CD4-positive, alpha-beta T cell treated with Interferon alpha-2 for 1 hour (primary cell): ENCODE measurements around the gene MEOX2.

Experiments
- DNase-seq, 2 donors: peaks; one replicate each; pipeline ENCODE4 v3.0.0-alpha.2; 2020 to 2022

MEOX2 gene

DNA sequence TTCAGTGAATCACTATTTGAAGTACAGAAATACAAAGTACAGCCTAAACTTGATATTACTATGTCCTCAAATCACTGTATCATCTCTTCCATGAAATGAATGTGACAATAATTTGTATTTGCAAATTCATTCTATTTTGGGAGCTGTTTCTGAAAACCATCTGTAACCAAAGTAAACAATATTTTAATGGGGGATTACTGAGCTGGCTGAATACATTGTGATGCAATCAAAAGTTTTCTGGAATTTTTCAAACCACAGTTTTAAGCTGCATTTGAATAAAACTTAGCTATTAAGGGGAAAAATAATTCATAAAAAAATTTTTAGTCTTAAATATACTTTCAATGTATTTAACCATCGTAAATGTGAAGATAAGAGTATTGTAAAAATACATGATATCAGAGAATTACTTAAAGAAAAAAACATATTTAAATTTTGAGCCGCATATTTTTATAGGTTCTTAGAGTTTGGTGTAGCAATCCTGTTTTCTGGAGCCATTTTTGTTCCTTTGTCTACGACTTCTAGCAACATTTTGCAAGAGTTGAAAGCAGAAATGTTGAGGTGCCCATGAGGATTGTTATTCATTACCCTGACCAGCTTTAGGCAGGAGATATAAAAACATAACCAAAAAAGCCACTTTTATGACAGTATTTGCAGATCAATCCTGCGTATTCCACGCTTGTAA lies 78.8 kb downstream of the MEOX2 start:
- DNase-seq, result no peak

DNA sequence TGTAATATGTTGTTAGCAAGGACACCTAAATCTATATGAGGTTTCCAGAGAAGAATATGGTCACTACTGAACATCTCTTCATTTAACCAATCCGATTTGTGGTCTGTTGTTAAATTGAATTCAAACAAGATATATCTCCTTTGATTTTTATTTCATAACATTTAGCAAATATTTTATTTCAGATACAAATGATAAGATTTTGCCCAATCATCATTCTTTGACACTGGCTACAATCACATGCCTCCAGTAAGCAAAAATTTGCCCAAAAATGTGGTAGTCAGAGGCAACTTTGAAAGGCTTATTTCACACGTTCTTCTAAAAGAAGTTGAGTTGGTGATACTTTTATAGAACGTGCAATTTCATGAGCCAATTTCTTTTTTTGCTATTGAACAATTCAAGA lies 79.9 kb downstream of the MEOX2 start:
- DNase-seq, result no peak

DNA sequence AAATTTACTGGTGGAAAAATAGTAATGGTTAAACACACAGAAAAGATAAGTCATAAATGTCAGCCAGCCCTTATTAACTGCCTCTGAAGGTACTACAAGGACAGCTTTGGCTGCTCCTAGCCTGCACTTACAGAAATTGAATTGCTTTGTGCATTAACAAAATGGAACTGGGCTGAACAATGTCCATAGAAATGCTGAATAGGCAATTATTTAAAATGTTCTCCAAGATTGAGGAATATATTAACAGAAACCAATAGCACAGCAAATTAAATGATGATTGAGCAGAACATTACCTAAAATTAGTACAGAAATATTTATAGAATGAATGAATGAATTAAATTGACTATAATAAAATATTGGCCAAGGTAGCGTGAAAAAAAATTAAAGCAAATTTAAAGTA lies 82.3 kb downstream of the MEOX2 start:
- DNase-seq, result no peak

DNA sequence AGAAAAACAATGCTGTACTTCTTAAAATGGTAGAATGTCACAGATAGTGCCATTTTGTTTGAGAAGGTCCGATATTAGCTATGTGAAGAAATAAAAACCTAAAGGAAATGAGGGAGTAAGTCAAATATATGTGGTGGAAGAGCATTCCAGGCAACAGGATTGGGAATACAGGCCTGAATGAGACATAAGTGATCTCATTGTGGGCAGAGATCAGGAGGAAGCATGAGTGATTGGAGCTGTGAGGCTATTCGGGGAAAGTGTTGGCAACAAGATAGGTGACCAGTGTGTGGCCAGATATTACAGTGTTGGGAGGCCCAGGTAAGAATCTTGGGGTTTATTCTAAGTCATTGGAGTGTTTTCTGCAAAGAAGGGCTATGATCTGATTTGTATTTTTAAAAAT lies 83.4 kb downstream of the MEOX2 start:
- no peak for DNase-seq

DNA sequence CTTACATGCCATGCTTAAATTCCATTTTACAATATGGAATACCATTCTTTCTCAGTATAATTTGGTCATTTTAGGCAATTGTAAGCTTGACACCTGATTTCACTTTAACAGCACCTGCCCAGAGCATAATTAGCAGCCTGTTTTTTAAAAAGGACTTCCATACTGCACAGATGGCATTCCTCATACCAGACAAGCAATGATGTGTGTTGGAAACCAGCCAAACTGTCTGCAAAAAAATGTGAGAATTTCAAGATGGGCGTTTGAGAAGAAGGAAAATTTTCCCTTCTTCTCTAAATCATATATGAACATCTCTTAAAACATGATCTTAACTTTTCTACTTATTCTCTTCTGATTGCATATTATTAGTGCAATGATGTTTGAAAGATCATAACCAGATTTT lies 84.2 kb downstream of the MEOX2 start:
- DNase-seq, result no peak

DNA sequence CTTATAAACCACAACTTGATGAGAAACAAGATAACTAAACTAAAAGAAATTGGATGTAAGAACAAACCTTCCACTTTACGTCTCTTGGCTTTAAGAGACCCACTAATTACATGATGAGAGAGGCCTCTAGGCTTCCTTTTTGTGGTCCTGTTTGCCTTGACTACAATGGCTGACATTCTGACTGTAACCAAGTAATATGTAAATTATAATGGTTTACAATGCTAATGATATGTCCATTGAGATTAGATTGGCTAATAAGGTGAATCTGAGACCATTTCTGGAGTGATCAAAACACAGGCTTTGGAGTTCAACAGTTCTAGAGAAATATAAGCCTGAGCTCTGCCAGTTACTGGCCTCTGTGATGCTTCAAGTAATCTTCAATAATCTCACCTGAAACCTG lies 85.3 kb downstream of the MEOX2 start:
- DNase-seq, result no peak

DNA sequence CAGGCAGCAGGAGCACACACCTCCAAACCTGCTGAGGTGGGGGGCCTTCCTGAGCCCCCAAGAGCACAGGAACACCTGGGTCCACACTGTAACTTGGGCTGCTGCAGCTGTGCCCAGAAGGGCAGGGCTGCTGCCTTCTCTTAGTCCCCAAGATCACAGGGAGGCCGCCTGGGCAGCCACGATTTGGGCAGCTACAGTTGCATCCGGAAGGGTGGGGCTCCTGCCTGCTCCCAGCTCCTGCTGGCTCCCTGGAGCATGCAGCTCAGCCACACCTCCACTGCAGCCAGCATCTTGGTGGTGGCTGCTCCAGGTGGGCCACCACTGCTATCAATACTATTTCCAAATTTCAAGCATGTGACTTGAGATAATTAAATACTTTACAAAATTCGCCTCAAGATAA lies 86.2 kb downstream of the MEOX2 start:
- DNase-seq, result no peak

DNA sequence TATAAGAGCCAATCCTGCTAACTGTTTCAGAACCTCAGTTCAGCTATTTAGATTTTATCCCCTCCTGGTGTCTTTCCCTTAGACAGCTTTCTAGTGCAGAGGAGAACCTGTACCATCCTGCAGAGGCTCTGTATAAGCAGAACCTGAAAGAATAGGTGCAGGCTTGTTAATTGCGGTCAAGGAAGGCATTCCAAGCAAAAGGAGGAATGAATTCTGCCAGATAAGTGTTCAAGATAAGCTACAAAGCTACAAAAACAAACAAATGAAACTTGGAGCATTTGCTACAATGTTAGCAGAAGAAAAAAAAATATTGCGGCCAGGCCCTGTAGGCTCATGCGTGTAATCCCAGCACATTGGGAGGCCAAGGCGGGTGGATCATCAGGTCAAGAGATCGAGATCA lies 92.0 kb downstream of the MEOX2 start:
- no peak for DNase-seq

DNA sequence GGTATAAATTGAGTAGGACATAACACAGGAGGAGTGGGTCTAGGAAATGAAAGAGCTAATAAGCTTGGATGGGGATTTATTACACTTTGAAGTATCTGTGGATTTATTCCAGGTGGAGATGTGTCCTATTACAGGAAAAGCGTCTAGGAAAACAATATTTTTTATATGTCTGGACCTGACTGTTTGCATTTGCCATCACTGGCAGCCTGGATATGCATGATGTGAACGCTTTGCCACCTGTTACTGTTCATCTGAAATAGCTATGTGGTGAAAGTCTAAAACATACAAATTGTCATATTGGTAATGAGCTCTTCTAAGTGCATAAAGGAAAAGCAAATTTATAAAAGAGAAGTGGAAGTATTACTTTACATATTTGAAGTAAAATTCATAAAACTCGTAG lies 93.1 kb downstream of the MEOX2 start:
- DNase-seq, result no peak

DNA sequence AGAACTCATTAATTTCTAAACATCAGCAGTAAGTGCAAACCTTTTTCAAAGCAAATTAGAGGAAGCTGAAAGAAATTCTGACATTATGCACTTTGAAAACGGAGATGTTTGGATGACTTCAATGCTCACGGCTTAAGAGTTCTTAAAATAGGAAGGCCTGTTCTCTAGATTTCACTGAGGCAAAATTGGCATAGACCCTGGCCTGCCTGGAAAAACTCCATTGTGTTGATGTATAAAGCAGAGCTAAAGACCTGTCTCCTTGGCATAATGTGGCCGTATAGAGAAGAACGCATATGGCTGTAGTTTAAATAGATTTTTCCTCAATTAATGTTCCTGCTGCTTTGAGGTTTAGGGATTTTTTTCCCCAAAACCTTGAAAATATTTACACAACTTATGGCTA lies 100.2 kb downstream of the MEOX2 start:
- no peak for DNase-seq

DNA sequence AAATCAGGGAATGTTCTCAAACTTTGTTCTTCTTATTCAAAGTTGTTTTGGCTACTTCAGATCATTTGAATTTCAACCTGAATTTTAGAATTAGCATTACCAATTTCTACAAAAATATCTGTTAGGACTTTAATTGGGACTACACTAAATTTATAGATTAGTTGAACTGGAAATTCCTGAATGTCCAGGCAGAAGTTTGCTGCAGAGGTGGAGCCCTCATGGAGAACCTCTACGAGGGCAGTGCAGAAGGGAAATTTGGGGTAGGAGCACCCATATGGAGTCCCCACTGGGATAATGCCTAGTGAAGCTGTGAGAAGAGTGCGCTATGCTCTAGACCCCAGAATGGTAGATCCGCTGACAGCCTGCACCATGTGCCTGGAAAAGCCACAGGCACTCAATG lies 101.9 kb downstream of the MEOX2 start:
- DNase-seq, result no peak

DNA sequence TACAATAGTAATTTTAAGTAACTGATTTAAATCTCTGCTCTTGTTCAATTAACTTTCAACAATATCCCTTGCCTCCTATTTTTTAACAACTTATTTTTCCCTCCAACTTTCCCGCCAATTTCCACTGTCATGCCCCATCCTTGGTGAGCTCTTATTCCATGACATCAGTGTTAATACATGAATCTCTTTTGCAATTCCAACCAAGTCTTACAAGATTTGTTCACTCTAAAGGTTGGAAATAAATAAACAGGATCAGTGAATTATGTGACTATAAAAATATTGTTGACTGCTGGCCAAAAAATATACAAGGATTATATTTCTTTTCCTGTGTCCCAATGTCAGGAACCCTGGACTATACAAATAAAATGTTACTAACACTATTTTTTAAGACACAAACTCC lies 103.7 kb downstream of the MEOX2 start:
- no peak for DNase-seq

DNA sequence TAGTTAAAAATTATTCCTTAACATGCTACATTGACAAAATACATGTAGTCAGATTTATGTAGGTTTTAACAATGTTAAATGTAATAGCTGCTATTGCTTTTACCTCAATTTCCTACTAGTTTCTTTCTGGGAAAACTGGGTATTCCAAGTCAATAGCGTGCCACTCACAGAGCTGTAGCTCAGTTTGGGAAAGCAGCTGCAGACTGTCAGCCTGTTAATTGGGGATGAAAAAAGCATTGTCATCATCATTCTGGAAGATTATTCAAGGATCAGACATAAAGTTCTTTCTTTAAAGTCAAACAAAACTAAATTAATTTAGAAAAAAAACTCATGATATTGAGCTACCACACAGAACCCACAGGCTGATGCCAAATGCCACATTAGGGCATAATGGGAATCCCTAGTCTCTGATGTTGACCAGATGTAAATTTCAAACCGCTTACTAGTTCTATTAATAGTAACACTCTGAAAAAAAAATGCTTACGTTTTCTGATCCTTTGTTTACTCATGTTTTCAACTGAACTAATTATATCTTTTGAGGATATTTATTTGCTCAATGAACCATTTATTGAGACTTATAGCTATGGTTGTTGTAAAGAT lies 105.0 kb downstream of the MEOX2 start:
- DNase-seq, result no peak

DNA sequence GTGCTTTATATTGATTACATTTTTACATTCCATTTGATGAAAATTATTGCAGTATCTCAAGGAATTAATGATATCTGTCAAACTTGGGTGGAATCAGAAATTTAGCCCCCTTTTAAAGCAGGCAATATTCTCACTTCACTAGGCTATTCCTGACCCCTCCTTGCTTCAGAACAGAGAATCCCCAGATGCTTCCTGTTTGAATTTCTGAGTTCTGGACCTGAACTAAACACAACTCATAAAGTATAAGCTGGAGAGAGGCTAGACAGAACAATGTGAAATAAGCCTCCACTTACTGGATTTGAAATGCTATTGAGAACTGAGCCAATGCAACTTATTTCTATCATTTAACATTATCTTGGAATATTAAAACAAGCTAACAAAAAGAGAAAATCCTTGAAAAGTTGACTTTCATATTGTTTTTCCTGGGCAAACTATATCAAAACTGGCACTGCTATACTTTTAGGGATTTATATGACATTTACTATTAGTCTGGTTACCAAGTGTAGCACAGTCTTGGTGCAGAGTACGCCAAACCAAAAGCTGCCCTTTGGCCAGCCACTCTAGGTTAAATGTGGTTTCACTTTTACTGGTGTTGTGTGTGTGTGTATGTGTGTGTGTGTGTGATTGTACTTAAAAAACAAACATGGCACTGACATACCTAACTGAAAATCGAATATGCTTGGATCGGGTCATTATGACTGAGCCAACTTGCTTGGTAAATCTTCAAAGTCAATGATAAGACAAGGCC lies 105.7 kb downstream of the MEOX2 start:
- DNase-seq, result no peak

DNA sequence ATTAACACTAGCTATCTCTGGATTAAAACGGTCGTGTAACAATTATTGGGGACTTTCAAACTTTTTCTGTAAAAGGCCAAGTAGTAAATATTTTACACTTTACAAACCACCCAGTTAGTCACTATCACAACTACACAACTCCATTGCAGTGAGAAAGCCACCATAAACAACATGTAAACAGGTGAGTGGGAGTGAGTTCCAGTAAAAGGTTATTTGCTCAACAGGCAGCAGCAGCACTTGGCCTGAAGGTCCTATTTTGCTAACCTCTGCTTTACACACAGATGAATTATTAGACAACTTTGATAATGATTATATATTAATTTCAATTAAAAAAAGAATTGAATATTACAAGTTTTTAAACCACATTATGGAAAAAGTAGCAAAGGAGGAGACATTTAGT lies 108.9 kb downstream of the MEOX2 start:
- DNase-seq, result no peak

DNA sequence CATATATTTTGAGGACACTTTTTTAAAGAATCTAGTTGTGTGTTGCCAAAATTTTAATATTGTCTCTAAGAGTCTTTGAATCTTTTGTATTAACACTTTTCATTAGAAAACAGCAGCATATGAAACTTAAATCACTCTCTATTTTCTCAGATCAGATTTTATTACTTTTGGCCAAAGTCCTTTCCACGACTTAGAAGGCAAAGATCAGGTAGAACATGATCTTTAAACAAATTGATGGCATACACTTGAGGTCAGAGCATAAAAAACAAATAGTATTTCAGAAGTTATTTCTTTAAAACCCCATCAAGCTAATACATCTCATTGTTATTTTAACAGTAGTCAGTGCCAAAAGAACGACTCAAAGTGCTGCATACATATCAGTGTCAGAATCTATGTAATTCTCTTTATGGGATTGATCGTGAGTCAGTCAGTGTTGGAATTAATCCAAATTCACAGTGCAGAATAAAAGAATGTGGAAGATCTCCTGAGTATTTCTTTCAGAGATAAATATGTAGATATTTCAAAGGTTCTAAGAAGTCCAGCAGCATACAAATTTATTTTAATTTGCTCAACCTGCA lies 115.1 kb downstream of the MEOX2 start:
- DNase-seq, result no peak

DNA sequence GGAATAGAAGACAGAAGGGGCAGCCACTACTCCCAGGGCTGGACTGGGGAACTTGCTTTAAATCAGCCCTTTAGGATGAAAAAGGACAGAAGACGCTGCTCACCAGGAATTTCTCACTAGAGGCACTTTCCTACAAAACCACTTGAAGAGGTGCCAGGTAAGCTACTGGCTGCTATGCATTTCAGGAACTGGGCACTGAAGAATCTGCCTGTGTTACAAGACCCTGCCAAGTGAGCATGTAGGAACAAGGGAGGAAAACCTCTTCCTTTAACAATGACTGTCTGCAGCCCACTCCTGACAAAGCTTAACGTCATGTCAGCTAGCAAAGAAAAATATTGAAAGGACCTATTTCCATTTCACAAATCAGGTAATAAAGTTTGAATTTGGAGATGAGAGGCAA lies 118.8 kb downstream of the MEOX2 start:
- DNase-seq, result no peak

DNA sequence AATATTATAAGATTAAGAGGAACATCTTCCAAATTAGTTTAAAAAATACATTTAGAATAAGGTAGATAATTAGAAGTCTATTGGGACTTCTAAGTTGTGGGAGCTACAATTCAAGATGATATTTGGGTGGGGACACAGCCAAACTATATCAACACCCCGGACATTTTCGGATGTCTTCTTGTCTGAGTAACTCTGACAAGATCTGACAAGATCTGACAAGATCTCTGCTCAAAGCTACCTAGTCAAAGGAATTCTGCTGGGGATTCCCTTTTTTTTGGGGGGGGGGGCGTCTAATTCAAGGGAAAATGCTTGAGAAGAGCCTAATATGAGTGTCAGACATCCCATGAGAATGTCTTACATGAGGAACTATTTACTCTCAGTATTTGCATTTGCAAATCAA lies 119.4 kb downstream of the MEOX2 start:
- no peak for DNase-seq

DNA sequence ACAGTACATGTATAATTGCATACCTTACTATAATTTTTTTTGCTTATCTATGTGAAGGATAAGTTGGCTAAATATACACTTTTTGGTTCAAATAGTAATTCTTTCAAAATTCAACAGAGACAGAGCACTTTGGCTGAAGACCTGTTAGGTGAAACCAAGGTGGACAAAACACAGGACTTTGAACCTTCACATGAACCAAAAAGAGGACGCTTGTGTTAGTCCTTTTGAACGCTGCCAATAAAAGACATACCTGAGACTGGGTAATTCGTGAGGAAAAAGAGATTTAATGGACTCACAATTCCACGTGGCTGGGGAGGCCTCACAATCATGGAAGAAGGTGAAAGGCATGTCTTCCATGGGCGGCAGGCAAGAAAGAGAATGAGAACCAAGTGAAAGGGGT lies 120.0 kb downstream of the MEOX2 start:
- DNase-seq, result no peak

DNA sequence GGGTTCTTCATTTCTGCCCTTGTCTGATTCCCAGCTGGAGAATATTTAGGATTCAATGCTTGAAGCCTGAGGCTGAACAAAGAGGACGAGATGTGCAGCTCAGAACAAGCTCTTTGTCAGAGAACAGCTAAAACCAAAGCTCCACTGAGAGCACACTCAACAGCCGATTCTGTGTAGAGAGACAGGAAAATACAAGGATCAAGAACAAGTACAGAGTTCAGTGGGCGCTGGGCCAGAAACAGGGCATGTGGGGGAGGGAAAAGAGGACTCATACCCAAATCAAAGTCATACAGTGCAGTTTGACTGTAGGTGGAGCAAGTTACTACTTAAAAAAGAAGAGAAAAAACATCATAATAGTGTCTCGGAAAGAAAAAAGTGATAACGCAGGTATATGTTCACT lies 124.6 kb downstream of the MEOX2 start, which contains the start of gene AGMO:
TSS of gene AGMO (minus strand) at position 181 of the 400 bp plus-strand sequence.
- DNase-seq, result no peak
